HepG2 (cell line): ENCODE data around the gene FANCD2. TPM values are rescaled to one million over a fixed set of nuclear protein-coding genes. Genes with fewer than 3 reads are reported as not detected.

Source experiments
- AKNA ChIP-seq: sonication (generic); formaldehyde crosslinking; IDR thresholded peaks from 2 replicates; pipeline ENCODE4 v1.4.0; 2020; ENCODE audit warnings: missing genetic modification reagents, borderline replicate concordance
- CREB3 ChIP-seq: sonication (generic); formaldehyde crosslinking; IDR thresholded peaks from 2 replicates; pipeline ENCODE4 v1.5.0; 2020; ENCODE audit warnings: missing genetic modification reagents
- EZH2 ChIP-seq: conservative IDR thresholded peaks from 2 replicates; pipeline ENCODE4 v1.6.1; 2012; ENCODE audit warnings: mild to moderate bottlenecking, low read depth, low read length, moderate library complexity
- LCORL ChIP-seq, 2 experiments: fragments of 450-650 bp in 1 of 2; sonication (generic) in 1 of 2; formaldehyde crosslinking in 1 of 2; IDR thresholded peaks; 2 replicates each; pipeline versions ENCODE4 v1.5.0 to v1.6.1; 2017 to 2020; ENCODE audit warnings: antibody characterized with exemption in 1 of 2, missing genetic modification reagents in 1 of 2
- NAIF1 ChIP-seq: sonication (generic); formaldehyde crosslinking; IDR thresholded peaks from 2 replicates; pipeline ENCODE4 v1.5.0; 2020; ENCODE audit warnings: mild to moderate bottlenecking, missing genetic modification reagents, borderline replicate concordance
- NFRKB ChIP-seq: fragments of 450-650 bp; IDR thresholded peaks from 2 replicates; pipeline ENCODE4 v1.6.1; 2017
- RFX5 ChIP-seq: IDR thresholded peaks from 2 replicates; pipeline ENCODE4 v1.6.1; 2011; ENCODE audit warnings: low read depth, low read length, improper control_type of control experiment
- SALL2 ChIP-seq: sonication (generic); formaldehyde crosslinking; IDR thresholded peaks from 2 replicates; pipeline ENCODE4 v1.8.1; 2023; ENCODE audit warnings: mild to moderate bottlenecking, missing genetic modification reagents, inconsistent platforms
- SMC3 ChIP-seq: IDR thresholded peaks from 2 replicates; pipeline ENCODE4 v1.6.1; 2011; ENCODE audit warnings: low read length, improper control_type of control experiment
- SNRNP70 ChIP-seq: fragments of 200-400 bp; formaldehyde crosslinking; IDR thresholded peaks from 2 replicates; pipeline ENCODE4 v1.6.1; 2017; ENCODE audit warnings: mild to moderate bottlenecking, low read depth, low read length, moderate library complexity
- TRIM24 ChIP-seq: sonication (generic); formaldehyde crosslinking; IDR thresholded peaks from 2 replicates; pipeline ENCODE4 v1.8.0; 2022; ENCODE audit warnings: mild to moderate bottlenecking, missing genetic modification reagents
- ZNF207 ChIP-seq: fragments of 450-650 bp; IDR thresholded peaks from 2 replicates; pipeline ENCODE4 v1.6.1; 2016; ENCODE audit warnings: antibody characterized with exemption, borderline replicate concordance
- ZNF530 ChIP-seq: sonication (generic); formaldehyde crosslinking; IDR thresholded peaks from 2 replicates; pipeline ENCODE4 v1.5.0; 2020; ENCODE audit warnings: low read depth, mild to moderate bottlenecking, missing genetic modification reagents
- ZNF766 ChIP-seq: sonication (generic); formaldehyde crosslinking; IDR thresholded peaks from 2 replicates; pipeline ENCODE4 v1.5.0; 2020; ENCODE audit warnings: missing genetic modification reagents, borderline replicate concordance
- ZNF790 ChIP-seq: sonication (generic); formaldehyde crosslinking; IDR thresholded peaks from 2 replicates; pipeline ENCODE4 v1.8.0; 2022; ENCODE audit warnings: missing genetic modification reagents, mild to moderate bottlenecking, borderline replicate concordance
- ZNF83 ChIP-seq: sonication (generic); formaldehyde crosslinking; IDR thresholded peaks from 2 replicates; pipeline ENCODE4 v1.4.0; 2020; ENCODE audit warnings: missing genetic modification reagents, mild to moderate bottlenecking, borderline replicate concordance
- ZSCAN20 ChIP-seq: sonication (generic); formaldehyde crosslinking; IDR thresholded peaks from 2 replicates; pipeline ENCODE4 v1.4.0; 2020; ENCODE audit warnings: missing genetic modification reagents, mild to moderate bottlenecking, borderline replicate concordance
- polyA plus RNA-seq, 8 experiments: library from polyadenylated mRNA; depleted of rRNA in 3 of 8; stranded (reverse) in 7 of 8; unstranded in 1 of 8; fragments of >200 nt; fragmentation: Illumina TruSeq in 4 of 8; extraction: Trizol in 4 of 8; gene quantifications; 2 replicates each; pipeline versions ENCODE4 v1.2.1 to v1.2.3, GENCODE V29; 2011 to 2016; ENCODE audit warnings: low read depth in 4 of 8, missing spikeins in 1 of 8, mixed read lengths in 1 of 8; ENCODE audit not compliant: insufficient read depth in 1 of 8
- total RNA-seq, 5 experiments: library from RNA; depleted of rRNA; stranded (reverse); fragments of >200 nt; fragmentation: Illumina TruSeq; extraction: Trizol; gene quantifications; 2 replicates each; pipeline ENCODE4 v1.2.3, GENCODE V29; 2016; ENCODE audit warnings: low read depth in 1 of 5
- TF ChIP-seq, protein P1 (sequence below): IDR thresholded peaks from 2 replicates; pipeline ENCODE4 v1.6.1; 2016; ENCODE audit warnings: missing biosample characterization, missing genetic modification reagents, low read depth
- TF ChIP-seq, protein P2 (sequence below): sonication (generic); formaldehyde crosslinking; IDR thresholded peaks from 2 replicates; pipeline ENCODE4 v1.4.0; 2020; ENCODE audit warnings: missing genetic modification reagents, borderline replicate concordance

The FANCD2 gene
- total and polyA plus RNA-seq, 2 of the 13 experiments (the other 11 are each of a cell fraction or from before 2014, with no cell fraction given): 10.1 to 42.0 TPM

DNA sequence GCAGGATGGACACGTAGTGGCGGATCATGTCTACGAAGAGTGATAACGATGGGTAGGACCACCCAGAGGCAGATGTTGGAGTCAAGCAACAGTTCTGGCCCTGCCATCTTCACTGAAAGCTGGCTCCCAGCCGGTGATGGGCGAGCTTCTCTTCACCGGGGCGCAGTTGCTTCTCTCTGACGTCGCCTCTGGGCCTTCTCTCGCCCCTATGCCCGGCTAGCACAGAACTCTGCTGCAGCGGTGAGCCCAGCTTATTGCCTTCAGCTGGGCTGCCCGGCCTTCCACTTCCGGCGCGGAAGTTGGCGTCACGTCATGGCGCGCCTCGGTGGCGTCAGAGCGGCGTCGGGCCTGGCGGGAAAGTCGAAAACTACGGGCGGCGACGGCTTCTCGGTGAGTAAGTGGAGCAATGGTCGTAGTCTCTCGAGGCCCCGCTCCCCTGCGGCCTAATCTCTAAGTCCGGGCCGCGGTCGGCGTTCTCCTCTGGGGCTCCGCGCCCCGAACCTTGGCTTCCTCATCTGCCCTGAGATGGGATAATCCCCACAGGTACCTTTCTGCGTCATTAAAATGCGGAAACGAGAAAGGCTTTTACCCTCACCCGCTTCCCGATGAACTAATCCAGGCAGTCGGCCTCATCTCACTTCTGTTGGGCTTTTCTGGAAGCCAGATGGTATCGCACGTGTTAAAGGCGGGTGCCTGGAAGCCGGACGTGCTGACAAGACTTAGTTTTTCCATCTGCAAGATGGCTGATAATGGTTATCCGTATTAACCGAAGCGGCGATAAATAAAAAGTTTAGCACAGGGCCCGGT is at the start of gene FANCD2 (continued):
- TF ChIP-seq AKNA (CRISPR knock-in tag) (no peak), TRIM24 (CRISPR knock-in tag) (no peak), ZSCAN20 (CRISPR knock-in tag) (no peak), ZNF790 (CRISPR knock-in tag) (peak; percentile 43; the same call in 1 of the 2 replicates), SNRNP70 (no peak), RFX5 (no peak), LCORL (IDR thresholded peaks at IDR 0.05) (no peak), LCORL (CRISPR knock-in tag; IDR thresholded peaks at IDR 0.05) (peak; percentile 79; the same call in 1 of the 2 replicates), ZNF207 (no peak), ZNF83 (no peak), ZNF530 (CRISPR knock-in tag) (no peak), SALL2 (no peak; the same call in 1 of the 2 replicates), EZH2 (no peak), SMC3 (no peak; the same call in 1 of the 2 replicates), NFRKB (no peak), NAIF1 (CRISPR knock-in tag) (peak; percentile 65), CREB3 (no peak), ZNF766 (CRISPR knock-in tag) (peak; percentile 62; the same call in 1 of the 2 replicates)
- TF ChIP-seq, protein P1, sequence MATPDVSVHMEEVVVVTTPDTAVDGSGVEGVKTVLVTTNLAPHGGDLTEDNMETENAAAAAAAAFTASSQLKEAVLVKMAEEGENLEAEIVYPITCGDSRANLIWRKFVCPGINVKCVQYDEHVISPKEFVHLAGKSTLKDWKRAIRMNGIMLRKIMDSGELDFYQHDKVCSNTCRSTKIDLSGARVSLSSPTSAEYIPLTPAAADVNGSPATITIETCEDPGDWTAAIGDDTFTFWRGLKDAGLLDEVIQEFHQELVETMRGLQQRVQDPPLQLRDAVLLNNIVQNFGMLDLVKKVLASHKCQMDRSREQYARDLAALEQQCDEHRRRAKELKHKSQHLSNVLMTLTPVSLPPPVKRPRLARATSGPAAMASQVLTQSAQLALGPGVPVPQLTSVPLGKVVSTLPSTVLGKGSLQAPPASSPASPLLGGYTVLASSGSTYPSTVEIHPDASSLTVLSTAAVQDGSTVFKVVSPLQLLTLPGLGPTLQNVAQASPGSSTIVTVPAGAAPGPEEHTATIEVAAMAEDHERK (CRISPR knock-in tag): peak; percentile 84
- TF ChIP-seq, protein P2, sequence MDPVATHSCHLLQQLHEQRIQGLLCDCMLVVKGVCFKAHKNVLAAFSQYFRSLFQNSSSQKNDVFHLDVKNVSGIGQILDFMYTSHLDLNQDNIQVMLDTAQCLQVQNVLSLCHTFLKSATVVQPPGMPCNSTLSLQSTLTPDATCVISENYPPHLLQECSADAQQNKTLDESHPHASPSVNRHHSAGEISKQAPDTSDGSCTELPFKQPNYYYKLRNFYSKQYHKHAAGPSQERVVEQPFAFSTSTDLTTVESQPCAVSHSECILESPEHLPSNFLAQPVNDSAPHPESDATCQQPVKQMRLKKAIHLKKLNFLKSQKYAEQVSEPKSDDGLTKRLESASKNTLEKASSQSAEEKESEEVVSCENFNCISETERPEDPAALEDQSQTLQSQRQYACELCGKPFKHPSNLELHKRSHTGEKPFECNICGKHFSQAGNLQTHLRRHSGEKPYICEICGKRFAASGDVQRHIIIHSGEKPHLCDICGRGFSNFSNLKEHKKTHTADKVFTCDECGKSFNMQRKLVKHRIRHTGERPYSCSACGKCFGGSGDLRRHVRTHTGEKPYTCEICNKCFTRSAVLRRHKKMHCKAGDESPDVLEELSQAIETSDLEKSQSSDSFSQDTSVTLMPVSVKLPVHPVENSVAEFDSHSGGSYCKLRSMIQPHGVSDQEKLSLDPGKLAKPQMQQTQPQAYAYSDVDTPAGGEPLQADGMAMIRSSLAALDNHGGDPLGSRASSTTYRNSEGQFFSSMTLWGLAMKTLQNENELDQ (CRISPR knock-in tag): 0 out of 2 replicates have a peak, but pooled peaks have one; percentile 68
